ENCODE measurements around the gene NUP188.
A peak's percentile ranks its signal among the peaks of the same experiment; 100 is the strongest.
"Not testable (repeated sequence)": the region's sequence is repeated elsewhere in the genome, so short reads cannot be mapped to it uniquely, and the experiment has no call there.

The NUP188 gene

DNA sequence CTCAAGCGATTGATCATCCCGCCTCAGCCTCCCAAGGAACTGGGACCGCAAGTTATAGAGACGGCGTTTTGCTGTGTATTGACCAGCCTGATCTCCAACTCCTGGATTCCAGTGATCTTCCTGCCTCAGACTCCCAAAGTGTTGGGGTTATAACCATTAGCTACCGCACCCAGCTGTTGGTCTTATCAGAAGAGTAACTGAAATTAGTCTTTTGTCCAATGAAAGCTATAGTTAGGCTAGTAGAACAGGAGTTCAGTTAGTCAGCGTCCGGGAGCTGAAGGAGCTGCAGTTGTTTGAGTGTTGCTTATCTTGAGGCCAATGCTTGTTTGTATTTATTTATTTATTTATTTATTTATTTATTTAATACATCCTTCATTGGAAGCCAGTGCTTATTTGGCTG, 85.7 kb downstream of the NUP188 start:
- no peak for DNase-seq

- DNase-seq: not testable (repeated sequence)
These were observed 88.3 kb downstream of the NUP188 start for GRCh38 chr9:129035838-129036237.

DNA sequence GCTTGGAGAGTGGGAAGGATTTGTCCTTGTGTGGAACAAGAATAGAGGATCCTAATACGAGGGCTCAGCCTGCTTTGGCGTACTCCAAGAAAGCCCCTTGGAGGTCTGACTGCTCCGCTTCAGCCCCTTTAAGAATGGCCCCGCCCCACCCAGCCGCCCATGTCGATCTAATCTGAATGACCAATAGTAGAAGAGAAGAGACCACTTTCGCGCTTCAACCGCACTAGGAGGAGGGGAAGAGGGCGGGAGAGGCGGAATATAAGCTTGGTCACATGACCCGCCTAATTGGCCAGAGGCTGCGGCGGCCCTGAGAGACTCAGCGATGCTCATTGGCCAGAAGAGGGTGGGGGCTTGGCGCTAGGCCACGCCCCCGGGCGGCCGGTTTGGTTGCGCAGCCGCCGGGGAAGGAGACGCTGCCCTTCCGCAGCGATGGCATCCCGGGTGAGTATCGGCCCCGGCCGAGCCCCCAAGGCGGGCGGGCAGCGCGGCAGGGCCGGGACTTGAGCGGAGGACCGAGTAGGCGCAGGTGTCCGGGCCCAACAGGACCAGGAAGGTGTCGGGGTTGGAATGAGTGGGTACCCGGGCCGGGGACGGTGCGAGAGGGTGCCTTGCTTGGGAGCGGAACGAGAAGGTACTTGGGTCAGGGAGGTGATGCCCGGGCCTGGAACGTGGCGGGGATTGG, 88.9 kb downstream of the NUP188 start, which contains the start of gene MIGA2:
MIGA2 (plus strand) TSS at position 386 of the 682 bp plus-strand sequence. CDS start 3,969 bp downstream, outside the sequence.
- DNase-seq: peak; percentile 98

GRCh38 chr9:129036923-129037766, 89.6 kb downstream of the NUP188 start:
- DNase-seq: no peak

DNA sequence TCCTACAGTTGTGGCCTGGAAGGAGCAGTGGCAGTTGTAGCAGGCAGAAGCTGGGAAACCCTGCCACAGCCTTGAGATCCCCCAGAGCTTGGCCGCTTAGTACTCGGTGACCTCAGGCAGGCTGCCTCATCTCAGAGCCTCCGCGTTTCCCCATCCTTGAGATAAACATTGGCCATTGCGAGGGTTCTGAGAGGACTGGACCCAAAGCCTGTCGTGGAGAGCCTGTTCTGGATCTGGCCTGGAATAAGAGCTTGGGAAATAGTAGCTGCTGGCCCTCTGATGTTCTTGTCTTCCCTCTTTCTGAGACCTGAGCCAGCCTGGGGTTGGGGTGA, 90.2 kb downstream of the NUP188 start:
- no peak for DNase-seq

DNA sequence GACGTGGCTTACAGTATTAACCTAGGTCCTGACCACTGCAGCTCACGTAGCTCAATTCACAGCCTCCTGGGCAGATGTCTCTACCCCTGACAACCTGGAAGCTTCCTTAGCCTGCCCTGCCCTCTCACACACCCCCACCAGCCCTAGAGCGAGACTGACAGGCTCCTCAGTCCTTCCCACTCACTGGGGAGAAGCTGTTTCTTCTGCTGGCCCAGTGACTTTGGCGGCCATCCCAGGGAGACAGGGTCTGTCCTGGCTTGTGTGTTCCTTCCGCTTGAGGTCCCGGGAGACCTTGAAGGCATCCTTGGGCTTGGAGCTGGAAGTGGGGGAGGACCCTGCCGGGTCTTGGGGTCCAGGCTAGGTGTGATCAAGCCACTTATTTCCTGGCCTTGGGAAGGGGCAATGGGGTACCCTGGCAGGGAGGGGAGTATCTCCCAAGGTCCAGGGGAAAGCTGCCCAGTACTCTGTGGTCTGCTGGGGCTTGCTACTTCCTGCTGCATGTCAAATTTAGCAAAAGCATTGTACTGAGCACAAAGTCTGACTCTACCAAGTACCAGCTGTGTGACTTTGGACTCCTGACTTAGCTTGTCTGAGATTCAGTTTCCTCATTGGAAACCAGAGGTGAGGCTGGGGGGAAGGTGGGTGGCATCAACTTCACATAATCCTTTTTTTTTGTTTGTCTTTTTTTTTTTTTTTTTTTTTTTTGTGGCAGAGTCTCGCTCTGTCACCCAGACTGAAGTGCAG, 90.8 kb downstream of the NUP188 start:
- no peak for DNase-seq

- no peak for DNase-seq
These were observed 92.7 kb downstream of the NUP188 start for GRCh38 chr9:129040113-129040643.

- DNase-seq: no peak
These were observed 94.5 kb downstream of the NUP188 start for GRCh38 chr9:129042016-129042415.

DNA sequence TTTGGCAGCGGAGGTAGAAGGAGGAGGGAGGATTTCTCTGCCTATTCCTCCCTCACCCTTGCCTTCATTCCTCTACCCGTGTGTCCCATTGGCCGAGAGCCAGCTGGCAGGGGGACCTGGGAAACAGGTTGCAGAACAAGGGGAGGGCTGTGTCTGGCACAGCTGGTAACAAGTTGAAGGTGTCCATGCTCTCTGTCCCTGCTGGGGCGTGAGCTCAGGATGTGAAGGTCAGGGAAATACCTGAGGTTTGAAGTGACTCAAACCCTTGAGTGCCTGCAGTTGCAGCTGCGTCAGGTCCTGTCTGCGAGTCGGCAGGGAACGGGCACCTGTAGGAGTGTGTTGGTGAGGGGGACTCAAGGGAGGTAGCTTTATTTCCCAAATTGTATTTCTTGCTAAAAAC, 105.1 kb downstream of the NUP188 start:
- DNase-seq: peak; percentile 30

DNA sequence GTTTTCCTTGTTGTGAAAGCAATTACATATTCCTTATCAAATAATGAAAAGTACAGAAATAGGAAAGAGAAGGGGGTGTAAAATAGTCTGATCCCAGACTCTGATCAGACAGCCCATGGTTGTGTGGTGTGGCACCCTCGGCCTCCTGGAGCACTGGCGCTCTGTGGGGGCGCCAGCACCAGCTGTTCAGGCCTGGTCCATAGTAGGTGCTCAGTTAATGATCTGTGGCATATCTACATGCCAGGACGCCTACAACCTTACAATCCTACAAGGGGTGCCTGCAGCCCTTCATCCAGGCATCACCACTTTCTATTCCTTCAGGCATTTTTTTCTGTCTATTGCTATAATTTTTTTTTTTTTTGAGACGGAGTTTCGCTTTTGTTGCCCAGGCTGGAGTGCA, 105.5 kb downstream of the NUP188 start:
- DNase-seq: no peak

DNA sequence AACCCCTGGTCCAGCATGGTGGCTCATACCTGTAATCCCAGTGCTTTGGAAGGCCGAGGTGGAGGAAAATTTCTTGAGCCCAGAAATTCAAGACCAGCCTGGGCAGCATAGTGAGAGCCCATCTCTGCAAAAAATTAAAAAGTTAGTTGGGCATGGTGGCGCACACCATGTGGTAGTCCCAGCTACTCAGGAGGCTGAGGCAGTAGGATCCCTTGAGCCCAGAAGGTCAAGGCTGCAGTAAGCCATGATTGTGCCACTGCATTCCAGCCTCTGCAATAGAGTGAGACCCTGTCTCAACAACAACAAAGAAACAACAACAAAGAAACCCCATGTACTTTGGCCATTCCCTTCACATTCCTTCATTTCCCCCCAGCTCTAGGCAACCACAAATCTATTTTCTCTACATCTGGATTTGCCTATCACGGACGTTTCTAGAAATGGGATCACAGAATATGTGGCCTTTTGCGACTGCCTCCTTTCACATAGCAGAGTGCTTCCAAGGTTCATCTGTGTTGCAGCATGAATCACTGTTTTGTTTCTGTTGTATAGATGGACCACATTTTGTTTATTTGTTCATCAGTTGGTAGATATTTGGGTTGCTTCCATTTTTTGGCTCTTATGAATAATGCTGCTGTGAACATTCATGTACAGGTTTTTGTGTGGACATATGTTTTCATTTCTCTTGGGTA, 106.8 kb downstream of the NUP188 start:
- DNase-seq: no peak

Data from DMS 273 treated with DMSO at 0.1 percent for 48 hours (cell line).